HFFc6 (cell line): Measurements from ENCODE around the gene LIN28A. TPM values are rescaled to one million over a fixed set of nuclear protein-coding genes. Genes with fewer than 3 reads are reported as not detected.

Source experiments
- DNase-seq: peaks from one replicate; pipeline ENCODE4 v3.0.0-alpha.2; 2018
- H3K27ac Mint-ChIP-seq: 2 replicates; pipeline ENCODE4 v1.8.0; 2020; ENCODE audit warnings: mild to moderate bottlenecking, mixed read lengths
- H3K27me3 Mint-ChIP-seq: 2 replicates; pipeline ENCODE4 v1.8.0; 2021; ENCODE audit warnings: mild to moderate bottlenecking, moderate library complexity, mixed read lengths; ENCODE audit not compliant: insufficient read depth
- H3K36me3 Mint-ChIP-seq: 2 replicates; pipeline ENCODE4 v1.8.0; 2021; ENCODE audit warnings: low read depth, mixed read lengths
- H3K4me1 Mint-ChIP-seq: 2 replicates; pipeline ENCODE4 v1.8.0; 2020; ENCODE audit warnings: low read depth, mixed read lengths
- H3K4me3 Mint-ChIP-seq: 2 replicates; pipeline ENCODE4 v1.8.0; 2020; ENCODE audit warnings: mild to moderate bottlenecking, moderate library complexity, mixed read lengths
- H3K9me3 Mint-ChIP-seq: 2 replicates; pipeline ENCODE4 v1.8.0; 2020; ENCODE audit warnings: mild to moderate bottlenecking, mixed read lengths
- CTCF ChIP-seq: fragments of 200-600 bp; sonication (generic); IDR thresholded peaks from 2 replicates; pipeline ENCODE4 v1.5.0; 2021; ENCODE audit warnings: antibody characterized with exemption, mild to moderate bottlenecking
- total RNA-seq, 6 experiments: library from RNA; stranded (reverse); fragmentation: NEBNext Ultra II Directional; extraction: Animal tissue kit (Norgen Biotek cat#: 25700); gene quantifications; 2 replicates in 1 of 6; 3 replicates in 5 of 6; pipeline ENCODE4 v1.2.3, GENCODE V29; 2021

Gene LIN28A
- total RNA-seq, 6 experiments from 2014 or later, result not detected

- TF ChIP-seq CTCF, result peak; percentile 90
- peaks cover 26% of the 10 kb centered on the region for H3K4me1 Mint-ChIP-seq
- no peak overlapping the region for H3K4me3 Mint-ChIP-seq
- no peaks in the 10 kb centered on the region for H3K36me3 Mint-ChIP-seq
- peaks cover 3% of the 10 kb centered on the region for H3K27me3 Mint-ChIP-seq
- peak; percentile 53 for DNase-seq
- no peak overlapping the region for H3K27ac Mint-ChIP-seq
- H3K9me3 Mint-ChIP-seq, result no peaks in the 10 kb centered on the region
These were observed 19.2 kb upstream of the LIN28A start for GRCh38 chr1:26391450-26391849.

DNA sequence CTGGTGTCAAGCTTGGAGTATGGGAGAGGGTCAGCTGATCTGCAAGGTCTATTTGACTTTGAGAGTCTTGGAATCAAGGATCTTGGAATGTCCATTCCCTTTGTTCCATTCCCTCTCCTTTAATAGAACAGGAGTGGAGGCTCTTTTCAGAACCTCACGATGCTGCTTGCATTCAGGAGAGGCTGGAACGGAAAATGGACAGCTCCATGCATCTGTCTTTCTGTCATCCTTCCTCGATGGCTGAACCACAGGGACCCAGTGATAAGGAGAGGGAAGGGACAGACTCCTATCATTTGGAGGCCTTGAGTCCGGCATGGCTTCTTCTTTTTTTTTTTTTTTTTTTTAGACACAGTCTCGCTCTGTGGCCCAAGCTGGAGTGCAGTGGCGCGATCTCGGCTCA, 14.9 kb upstream of the LIN28A start:
- Mint-ChIP-seq H3K4me1 (peaks cover 6% of the 10 kb centered on the region), H3K36me3 (no peaks in the 10 kb centered on the region), H3K9me3 (no peaks in the 10 kb centered on the region), H3K27me3 (peaks cover 3% of the 10 kb centered on the region; the same call in 1 of the 2 replicates), H3K27ac (no peak overlapping the region), H3K4me3 (no peak overlapping the region)
- no peak for DNase-seq
- TF ChIP-seq CTCF, result no peak

GRCh38 chr1:26399034-26399433, 11.6 kb upstream of the LIN28A start:
- no peak for DNase-seq
- Mint-ChIP-seq H3K4me1 (peaks cover 10% of the 10 kb centered on the region), H3K9me3 (no peaks in the 10 kb centered on the region), H3K27ac (no peak overlapping the region), H3K36me3 (no peaks in the 10 kb centered on the region), H3K4me3 (no peak overlapping the region), H3K27me3 (peaks cover 3% of the 10 kb centered on the region)
- TF ChIP-seq CTCF, result no peak

DNA sequence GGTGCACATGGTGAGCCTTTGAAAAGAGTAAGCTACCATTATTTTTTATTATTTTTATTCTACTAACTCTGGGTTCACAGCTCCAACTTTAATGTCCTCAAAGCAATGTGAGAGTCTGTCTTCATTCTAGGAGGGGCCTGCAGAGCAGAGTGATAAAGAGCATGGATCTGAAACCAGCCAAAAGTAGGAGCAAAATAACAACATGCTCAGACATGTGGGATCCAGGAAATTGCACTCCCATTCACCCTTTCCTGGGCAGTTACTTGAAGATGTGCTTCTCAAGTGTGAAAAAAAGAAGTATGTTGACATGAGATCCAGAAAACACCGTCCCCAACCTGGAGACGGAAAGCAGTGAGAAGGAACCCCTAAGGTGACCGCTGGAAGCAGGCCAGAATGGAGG, 8.7 kb upstream of the LIN28A start:
- no peak for DNase-seq
- peaks cover 26% of the 10 kb centered on the region for H3K4me1 Mint-ChIP-seq
- TF ChIP-seq CTCF, result no peak
- H3K36me3 Mint-ChIP-seq, result no peaks in the 10 kb centered on the region
- H3K4me3 Mint-ChIP-seq, result no peak overlapping the region
- H3K27ac Mint-ChIP-seq, result no peak overlapping the region
- H3K27me3 Mint-ChIP-seq, result peaks cover 1% of the 10 kb centered on the region
- no peaks in the 10 kb centered on the region for H3K9me3 Mint-ChIP-seq

GRCh38 chr1:26403656-26404055, 7.0 kb upstream of the LIN28A start:
- H3K36me3 Mint-ChIP-seq, result no peaks in the 10 kb centered on the region
- no peak overlapping the region for H3K4me3 Mint-ChIP-seq
- no peak for DNase-seq
- H3K4me1 Mint-ChIP-seq, result peaks cover 29% of the 10 kb centered on the region
- H3K27ac Mint-ChIP-seq, result no peak overlapping the region
- TF ChIP-seq CTCF, result no peak
- peaks cover 3% of the 10 kb centered on the region for H3K27me3 Mint-ChIP-seq
- H3K9me3 Mint-ChIP-seq, result no peaks in the 10 kb centered on the region

DNA sequence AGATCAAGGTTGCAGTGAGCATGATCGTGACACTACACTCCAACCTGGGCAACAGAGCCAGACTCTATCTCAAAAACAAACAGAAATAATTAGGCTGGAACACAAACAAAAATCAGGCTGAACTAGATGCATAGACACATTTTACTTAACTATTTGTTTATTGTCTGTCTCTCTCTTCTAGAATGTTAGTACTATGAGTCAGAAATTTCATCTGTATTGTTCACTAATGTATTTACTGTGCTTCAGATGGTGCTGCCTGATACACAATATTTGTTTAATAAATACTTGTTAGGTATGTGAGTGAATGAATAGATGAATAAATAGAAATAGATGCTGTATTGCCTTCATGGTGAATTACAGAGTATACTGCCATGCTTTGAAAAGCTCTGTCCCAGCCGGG, 6.0 kb upstream of the LIN28A start:
- peak overlapping the region; percentile 39; the same call in 1 of the 2 replicates for H3K4me3 Mint-ChIP-seq
- DNase-seq, result peak; percentile 38
- H3K27ac Mint-ChIP-seq, result no peak overlapping the region; the same call in 1 of the 2 replicates
- no peak for TF ChIP-seq CTCF
- H3K9me3 Mint-ChIP-seq, result no peaks in the 10 kb centered on the region
- peaks cover 39% of the 10 kb centered on the region for H3K4me1 Mint-ChIP-seq
- peaks cover 8% of the 10 kb centered on the region for H3K27me3 Mint-ChIP-seq
- H3K36me3 Mint-ChIP-seq, result no peaks in the 10 kb centered on the region
